GM19324 (cell line): ENCODE data around the gene PAPPA.

Experiments
- ATAC-seq: cut with Tn5 transposase; IDR thresholded peaks from one replicate; pipeline ENCODE4 v1.9.1; 2021; ENCODE audit warnings: mild to moderate bottlenecking, moderate library complexity; ENCODE audit not compliant: unreplicated experiment, low FRiP score

The PAPPA gene

DNA sequence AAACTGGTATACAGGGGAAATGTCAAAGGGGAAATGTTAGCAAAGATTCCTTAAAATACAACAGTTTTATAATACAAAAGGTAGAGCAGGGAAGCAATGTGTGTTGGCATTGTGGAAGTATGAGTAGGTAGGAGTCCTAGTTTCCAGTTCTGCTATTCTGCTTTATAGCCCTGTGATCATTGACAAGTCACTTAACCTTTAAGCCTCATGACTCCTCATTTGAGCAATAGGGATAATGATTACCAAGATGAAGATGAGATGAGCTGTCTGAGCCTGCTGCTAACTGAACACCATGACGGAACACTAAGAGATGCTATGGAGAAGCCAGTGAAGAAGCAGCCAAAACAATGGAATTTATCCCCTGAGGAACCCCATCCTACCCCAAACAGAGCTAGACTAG is 251.7 kb downstream of the PAPPA start:
- no peak for ATAC-seq

- no peak for ATAC-seq
Observed at GRCh38 chr9:116406469-116406868, 252.9 kb downstream of the PAPPA start.

DNA sequence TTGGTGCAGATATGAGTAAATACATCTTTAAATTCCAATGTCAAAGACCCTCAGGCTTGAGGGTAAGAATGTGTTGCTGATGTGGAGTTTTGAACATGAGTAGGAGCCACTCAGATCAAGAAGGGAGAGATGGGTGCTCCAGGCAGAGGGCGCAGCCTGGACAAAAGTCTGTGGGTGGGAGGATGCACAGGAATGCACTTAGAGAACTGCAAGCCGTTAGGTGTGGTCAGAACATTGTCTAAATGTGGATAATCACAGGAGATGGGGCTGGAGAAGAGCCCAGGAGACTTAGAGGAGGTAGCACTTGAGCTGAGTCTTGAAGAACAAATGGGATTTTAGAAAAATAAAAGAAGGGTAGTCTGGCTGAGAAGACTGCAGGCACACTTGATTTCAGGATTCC is 255.5 kb downstream of the PAPPA start:
- ATAC-seq, result no peak

- ATAC-seq, result no peak
Observed at GRCh38 chr9:116409638-116410037, 256.0 kb downstream of the PAPPA start.

DNA sequence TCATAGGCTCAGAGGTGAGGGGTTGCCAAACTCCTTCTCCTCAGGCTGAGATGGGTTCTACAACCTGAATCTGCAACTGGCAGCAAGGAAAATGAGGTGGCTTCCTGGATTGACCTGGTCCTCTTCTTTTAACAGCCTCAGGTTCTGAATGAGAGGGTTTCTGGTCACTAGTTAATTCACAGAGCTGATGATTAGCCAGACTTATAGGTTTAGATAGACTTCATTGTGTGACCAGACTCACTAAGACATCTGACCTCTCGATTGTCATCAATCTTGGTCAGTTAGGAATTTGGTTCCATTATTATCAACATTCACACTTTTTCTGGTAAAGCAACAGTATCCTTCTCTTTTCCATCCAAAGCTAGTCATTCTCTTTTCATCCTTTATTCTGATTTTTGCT is 257.9 kb downstream of the PAPPA start:
- ATAC-seq, result no peak

DNA sequence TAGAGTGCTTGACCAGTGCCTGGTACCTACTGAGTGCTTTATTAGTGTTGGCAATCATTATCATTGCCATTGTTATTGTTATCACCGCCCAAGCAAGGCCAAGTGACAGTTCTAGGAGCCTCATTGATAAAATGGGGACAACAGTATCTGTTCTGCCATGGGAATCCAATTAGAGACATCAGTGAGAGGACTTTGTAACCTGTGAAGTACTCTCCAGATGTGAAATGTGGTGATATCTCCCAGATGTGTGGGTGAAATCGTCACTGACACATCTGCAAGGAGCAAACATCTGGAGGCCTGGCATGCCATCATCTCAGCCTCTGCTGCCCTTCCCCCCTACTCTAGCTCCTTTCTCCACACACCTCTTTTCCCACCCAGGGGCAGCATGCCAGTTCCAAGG is 260.8 kb downstream of the PAPPA start:
- ATAC-seq, result no peak

- no peak for ATAC-seq
Observed at GRCh38 chr9:116416421-116416820, 262.8 kb downstream of the PAPPA start.

DNA sequence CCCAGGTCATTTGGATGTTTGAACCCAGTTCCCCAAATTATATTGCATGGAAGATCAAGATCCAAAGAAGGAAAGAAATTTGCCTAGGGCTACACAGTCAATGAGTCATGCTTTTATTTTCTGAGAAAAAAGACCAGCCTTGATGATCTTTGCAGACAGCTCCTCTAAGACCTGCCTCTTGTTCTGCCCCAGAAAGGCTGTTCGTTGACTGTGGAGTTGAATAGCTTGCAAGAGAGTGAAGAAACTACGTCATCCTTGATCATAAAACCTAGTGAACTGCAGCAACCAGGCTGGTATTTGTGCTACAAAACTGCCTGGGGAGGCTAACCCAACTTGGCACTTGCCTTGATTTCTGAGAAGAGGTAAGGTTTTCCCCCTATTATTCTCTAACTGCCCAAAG is 263.9 kb downstream of the PAPPA start:
- ATAC-seq, result no peak

- ATAC-seq, result no peak
Observed at GRCh38 chr9:116419181-116419580, 265.6 kb downstream of the PAPPA start.

GRCh38 chr9:116420993-116421538 is 267.5 kb downstream of the PAPPA start:
- no peak for ATAC-seq

DNA sequence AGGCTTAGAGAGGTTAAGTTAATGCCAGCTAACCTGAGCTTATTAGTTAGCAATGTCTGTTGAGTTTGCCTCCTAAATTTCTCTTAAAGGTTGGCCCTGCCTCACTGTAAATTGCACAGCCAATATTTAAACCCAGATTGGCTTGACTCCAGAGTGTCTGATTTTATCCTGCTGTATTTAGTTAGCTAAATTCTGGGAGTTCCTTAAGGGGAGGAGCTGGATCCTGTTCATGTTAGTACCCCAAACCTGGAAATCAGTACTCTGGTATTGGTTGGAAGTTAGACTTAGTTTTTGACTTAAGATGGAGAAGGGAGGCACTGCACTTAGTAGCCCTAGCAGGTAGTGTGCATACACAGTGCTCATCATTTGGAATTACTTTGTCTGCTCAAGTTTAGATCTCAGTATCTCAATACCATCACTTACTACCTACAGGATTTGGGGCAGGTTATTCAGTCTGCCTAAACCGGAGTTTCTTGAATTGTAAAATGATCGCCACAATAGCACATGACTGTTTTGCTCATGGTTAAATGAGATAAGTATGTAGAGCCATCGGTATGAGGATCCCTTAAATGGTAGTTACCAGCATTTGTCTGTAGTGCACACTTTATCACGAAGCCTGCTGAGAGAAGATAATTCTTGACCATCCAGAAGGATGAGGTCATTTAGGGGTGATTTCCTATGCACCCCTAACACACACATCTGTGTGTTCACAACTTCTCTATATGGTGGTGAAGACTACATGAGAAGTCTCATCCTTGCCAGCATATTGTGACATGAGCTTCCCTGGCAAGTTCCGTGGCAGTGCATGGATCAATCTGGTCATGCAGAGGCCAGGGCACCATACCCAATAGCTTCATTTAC is 268.8 kb downstream of the PAPPA start:
- no peak for ATAC-seq

GRCh38 chr9:116423149-116423548 is 269.6 kb downstream of the PAPPA start:
- no peak for ATAC-seq

- ATAC-seq, result no peak
Observed at GRCh38 chr9:116425244-116425643, 271.7 kb downstream of the PAPPA start.

- no peak for ATAC-seq
Observed at GRCh38 chr9:116430849-116431248, 277.3 kb downstream of the PAPPA start.

- no peak for ATAC-seq
Observed at GRCh38 chr9:116432051-116432450, 278.5 kb downstream of the PAPPA start.

DNA sequence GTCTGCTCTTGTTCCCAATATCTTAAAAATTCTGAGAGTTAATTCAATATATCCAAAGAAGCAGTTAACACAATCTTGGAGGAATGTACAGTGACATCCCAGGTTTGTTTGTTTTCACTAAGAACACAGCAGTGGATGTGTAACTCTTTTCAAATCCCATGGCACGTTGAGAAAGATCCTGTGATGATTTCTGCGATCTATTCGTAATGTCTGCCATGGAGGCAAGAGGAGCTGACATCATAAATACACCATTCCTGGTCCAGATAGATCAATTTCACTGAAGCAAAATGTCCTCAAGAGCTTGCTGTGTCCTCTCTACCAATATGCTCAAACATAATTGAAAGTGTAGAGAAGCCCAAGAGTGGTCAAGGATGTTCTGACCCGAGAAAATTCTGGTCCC is 280.7 kb downstream of the PAPPA start:
- ATAC-seq, result no peak

DNA sequence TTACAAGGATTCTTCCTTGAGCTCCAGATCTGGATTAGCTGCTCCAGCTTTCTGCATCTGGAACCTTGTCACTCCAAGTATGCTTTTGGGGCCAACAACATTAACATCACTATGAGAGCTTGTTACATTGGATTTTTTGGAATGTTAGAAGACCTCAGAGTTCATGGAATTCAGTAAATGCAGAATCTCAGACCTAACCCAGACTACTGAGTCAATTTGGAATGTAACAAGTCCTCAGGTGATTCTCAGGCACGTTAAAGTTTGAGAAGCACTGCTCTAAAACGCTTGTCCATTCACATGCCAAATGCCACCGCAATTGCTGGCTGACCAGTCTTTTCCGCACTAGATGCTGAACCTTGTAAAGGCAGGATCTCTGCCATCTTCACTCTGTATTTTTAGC is 282.1 kb downstream of the PAPPA start:
- ATAC-seq, result no peak

- ATAC-seq, result no peak
Observed at GRCh38 chr9:116436121-116436520, 282.5 kb downstream of the PAPPA start.

DNA sequence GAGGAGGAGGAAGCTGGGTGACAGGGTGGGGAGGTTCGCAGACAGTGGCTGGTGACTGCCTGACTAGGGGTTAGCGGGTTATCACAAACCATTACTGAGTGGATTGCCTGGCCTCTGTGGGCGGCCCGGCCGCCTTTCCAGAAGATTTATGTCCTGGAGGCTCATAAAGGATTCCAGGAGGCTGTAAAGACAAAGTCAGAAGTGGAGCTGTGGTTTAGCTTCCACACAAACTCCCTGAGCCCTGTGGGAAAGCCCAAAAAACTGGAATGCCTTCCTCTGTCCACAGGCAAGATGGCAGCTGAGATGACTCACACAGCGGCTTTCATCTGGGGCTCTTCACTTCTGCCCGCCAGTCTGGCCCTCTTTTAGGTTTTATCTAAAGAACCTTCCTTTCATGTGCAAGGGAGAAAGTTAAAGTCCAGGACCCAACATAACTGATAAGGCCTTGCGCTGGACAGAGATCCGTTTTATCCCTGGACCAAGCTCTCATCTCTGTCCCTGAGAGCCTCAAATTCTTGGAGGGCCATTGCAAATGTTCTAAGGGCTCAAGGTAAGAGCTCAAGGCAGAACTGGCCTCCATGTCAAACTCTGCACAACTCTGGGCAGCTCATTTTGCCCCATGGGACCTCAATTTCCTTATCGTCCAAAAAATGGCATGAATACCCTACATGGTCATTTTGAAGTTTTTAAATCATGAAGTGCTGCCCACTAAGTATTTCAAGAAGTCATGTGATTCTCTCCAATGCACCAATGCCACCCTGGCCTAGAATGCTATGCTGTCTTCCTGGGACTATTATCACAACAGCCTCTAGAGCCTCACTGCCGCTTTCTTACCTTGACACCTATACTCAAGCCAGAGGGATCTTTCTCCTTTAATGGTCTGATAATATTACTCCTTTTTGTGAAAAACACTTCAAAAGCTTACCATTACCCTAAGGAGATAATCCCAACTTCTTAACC is 284.1 kb downstream of the PAPPA start:
- no peak for ATAC-seq

- no peak for ATAC-seq
Observed at GRCh38 chr9:116442528-116442927, 288.9 kb downstream of the PAPPA start.

DNA sequence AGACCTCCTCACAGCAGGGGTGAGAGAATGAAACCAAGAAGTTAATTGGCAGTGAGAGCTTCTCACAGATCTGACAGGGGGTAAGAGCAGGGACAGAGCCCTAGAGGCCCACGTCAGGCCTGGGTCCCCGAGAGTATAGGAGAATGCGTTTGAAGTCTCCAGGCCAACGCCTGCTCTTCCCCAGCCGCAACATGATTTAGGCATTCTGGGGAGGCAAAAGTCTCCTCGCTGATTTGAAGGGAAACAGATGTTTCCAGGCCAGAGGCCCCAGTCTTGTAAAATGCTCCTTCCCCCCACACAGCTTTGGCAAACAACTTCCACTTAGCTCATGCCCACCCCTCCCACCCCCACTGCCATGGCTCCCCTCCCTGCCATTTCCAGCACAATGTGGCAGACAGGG is 294.3 kb downstream of the PAPPA start:
- no peak for ATAC-seq
